Astrocyte of the cerebellum (primary cell): ENCODE measurements around the gene MTX2.

Source experiments
- DNase-seq: peaks from one replicate; pipeline ENCODE4 v3.0.0-alpha.2; 2011; ENCODE audit warnings: low read depth
- H3K4me3 ChIP-seq: 2 replicates; pipeline ENCODE4 v1.5.1; 2011; ENCODE audit warnings: mild to moderate bottlenecking, low read depth, low read length, moderate library complexity
- CTCF ChIP-seq: IDR thresholded peaks from 2 replicates; pipeline ENCODE4 v1.5.1; 2012; ENCODE audit warnings: low read length, low read depth, moderate library complexity, mild to moderate bottlenecking; ENCODE audit errors: missing control alignments
- in situ Hi-C: cut with HindIII; loops from 2 replicates; pipeline ENCODE4 v1.10.0; 2017; ENCODE audit warnings: low sequenced_read_pairs

MTX2 gene

GRCh38 chr2:176240301-176240700 lies 28.9 kb upstream of the MTX2 start:
- in situ Hi-C loops: no loop called here
- no peak for TF ChIP-seq CTCF
- H3K4me3 ChIP-seq: no peak overlapping the region
- no peak for DNase-seq

GRCh38 chr2:176242276-176242675 lies 27.0 kb upstream of the MTX2 start:
- no peak for DNase-seq
- H3K4me3 ChIP-seq: no peak overlapping the region
- in situ Hi-C loops: no loop called here
- TF ChIP-seq CTCF: no peak

- TF ChIP-seq CTCF: no peak
- no peak for DNase-seq
- in situ Hi-C loops: no loop called here
- no peak overlapping the region for H3K4me3 ChIP-seq
Measured at GRCh38 chr2:176246331-176246730, 22.9 kb upstream of the MTX2 start.

GRCh38 chr2:176247859-176248258 lies 21.4 kb upstream of the MTX2 start:
- no peak overlapping the region for H3K4me3 ChIP-seq
- in situ Hi-C loops: no loop called here
- no peak for TF ChIP-seq CTCF
- DNase-seq: no peak

GRCh38 chr2:176251928-176252327 lies 17.3 kb upstream of the MTX2 start:
- no peak for TF ChIP-seq CTCF
- DNase-seq: no peak
- in situ Hi-C loops: no loop called here
- no peak overlapping the region for H3K4me3 ChIP-seq

- TF ChIP-seq CTCF: no peak
- no peak for DNase-seq
- in situ Hi-C loops: no loop called here
- no peak overlapping the region for H3K4me3 ChIP-seq
Measured at GRCh38 chr2:176260689-176261088, 8.6 kb upstream of the MTX2 start.

- DNase-seq: no peak
- TF ChIP-seq CTCF: no peak
- H3K4me3 ChIP-seq: no peak overlapping the region
- in situ Hi-C loops: no loop called here
Measured at GRCh38 chr2:176261136-176261535, 8.1 kb upstream of the MTX2 start.
